KMS-11 (cell line): ENCODE results near the gene IL1R1.

Experiments
- H2AFZ ChIP-seq: fragments of 200-600 bp; sonication (generic); 2 replicates; pipeline ENCODE4 v1.6.1; 2016; ENCODE audit warnings: antibody characterized with exemption, mixed run types, low read depth
- H3K27ac ChIP-seq: fragments of 200-600 bp; sonication (generic); 2 replicates; pipeline ENCODE4 v1.6.1; 2016; ENCODE audit warnings: mild to moderate bottlenecking, mixed run types
- H3K27me3 ChIP-seq: fragments of 200-600 bp; sonication (generic); 2 replicates; pipeline ENCODE4 v1.6.1; 2017; ENCODE audit warnings: mild to moderate bottlenecking, low read depth, mixed run types, moderate library complexity; ENCODE audit not compliant: insufficient read depth
- H3K36me3 ChIP-seq: fragments of 200-600 bp; sonication (generic); 2 replicates; pipeline ENCODE4 v1.6.1; 2017; ENCODE audit warnings: mild to moderate bottlenecking, mixed run types; ENCODE audit not compliant: insufficient read depth
- H3K4me1 ChIP-seq: fragments of 200-600 bp; sonication (generic); 2 replicates; pipeline ENCODE4 v1.6.1; 2016; ENCODE audit warnings: mild to moderate bottlenecking, low read depth, mixed run types; ENCODE audit not compliant: poor library complexity, severe bottlenecking
- H3K4me2 ChIP-seq: fragments of 200-600 bp; sonication (generic); 2 replicates; pipeline ENCODE4 v1.7.0; 2016; ENCODE audit warnings: mild to moderate bottlenecking, mixed run types
- H3K4me3 ChIP-seq: fragments of 200-600 bp; sonication (generic); IDR thresholded peaks from 2 replicates; pipeline ENCODE4 v1.6.1; 2017; ENCODE audit warnings: low read depth, low read length, mixed read lengths; ENCODE audit not compliant: insufficient read depth
- H3K79me2 ChIP-seq: fragments of 200-600 bp; sonication (generic); 2 replicates; pipeline ENCODE4 v1.6.1; 2016; ENCODE audit warnings: low read depth, mixed run types; ENCODE audit not compliant: insufficient read depth
- H3K9ac ChIP-seq: fragments of 200-600 bp; sonication (generic); 2 replicates; pipeline ENCODE4 v1.6.1; 2016; ENCODE audit warnings: mild to moderate bottlenecking, mixed run types
- H4K20me1 ChIP-seq: fragments of 200-600 bp; sonication (generic); 2 replicates; pipeline ENCODE4 v1.6.1; 2016; ENCODE audit warnings: mild to moderate bottlenecking, mixed run types; ENCODE audit not compliant: insufficient read depth
- TF ChIP-seq, protein P1 (sequence below): fragments of 200-600 bp; sonication (generic); conservative IDR thresholded peaks from 2 replicates; pipeline ENCODE4 v1.6.1; 2017; ENCODE audit warnings: low read depth, mild to moderate bottlenecking, antibody characterized with exemption, low read length, moderate library complexity, mixed read lengths

Gene IL1R1

DNA sequence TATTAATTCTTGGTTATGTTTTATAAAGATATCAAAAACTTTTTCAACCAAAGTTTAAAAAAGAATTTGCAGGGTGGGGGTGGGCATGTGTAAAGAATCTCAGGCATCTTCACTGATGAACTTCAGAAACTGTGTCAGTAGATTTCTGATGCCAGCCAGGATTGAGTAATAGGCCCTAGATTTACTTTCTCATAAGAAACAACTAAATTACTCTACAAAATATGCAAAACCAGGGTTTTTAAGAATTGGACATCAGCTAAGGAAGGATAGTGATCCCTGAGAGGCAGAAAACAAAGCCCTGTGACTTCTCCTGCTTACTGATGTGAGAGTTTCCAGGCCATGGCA is 11.9 kb upstream of the IL1R1 start:
- no peaks in the 10 kb centered on the region for H3K4me1 ChIP-seq
- no peaks in the 10 kb centered on the region for H4K20me1 ChIP-seq
- TF ChIP-seq, protein P1, sequence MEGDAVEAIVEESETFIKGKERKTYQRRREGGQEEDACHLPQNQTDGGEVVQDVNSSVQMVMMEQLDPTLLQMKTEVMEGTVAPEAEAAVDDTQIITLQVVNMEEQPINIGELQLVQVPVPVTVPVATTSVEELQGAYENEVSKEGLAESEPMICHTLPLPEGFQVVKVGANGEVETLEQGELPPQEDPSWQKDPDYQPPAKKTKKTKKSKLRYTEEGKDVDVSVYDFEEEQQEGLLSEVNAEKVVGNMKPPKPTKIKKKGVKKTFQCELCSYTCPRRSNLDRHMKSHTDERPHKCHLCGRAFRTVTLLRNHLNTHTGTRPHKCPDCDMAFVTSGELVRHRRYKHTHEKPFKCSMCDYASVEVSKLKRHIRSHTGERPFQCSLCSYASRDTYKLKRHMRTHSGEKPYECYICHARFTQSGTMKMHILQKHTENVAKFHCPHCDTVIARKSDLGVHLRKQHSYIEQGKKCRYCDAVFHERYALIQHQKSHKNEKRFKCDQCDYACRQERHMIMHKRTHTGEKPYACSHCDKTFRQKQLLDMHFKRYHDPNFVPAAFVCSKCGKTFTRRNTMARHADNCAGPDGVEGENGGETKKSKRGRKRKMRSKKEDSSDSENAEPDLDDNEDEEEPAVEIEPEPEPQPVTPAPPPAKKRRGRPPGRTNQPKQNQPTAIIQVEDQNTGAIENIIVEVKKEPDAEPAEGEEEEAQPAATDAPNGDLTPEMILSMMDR, result no peak
- H3K27me3 ChIP-seq, result no peaks in the 10 kb centered on the region
- H3K4me3 ChIP-seq, result no peak overlapping the region
- H3K27ac ChIP-seq, result no peak overlapping the region
- no peaks in the 10 kb centered on the region for H3K79me2 ChIP-seq
- no peaks in the 10 kb centered on the region for H3K36me3 ChIP-seq
- no peak overlapping the region for H2AFZ ChIP-seq
- H3K9ac ChIP-seq, result no peak overlapping the region
- no peak overlapping the region for H3K4me2 ChIP-seq

GRCh38 chr2:102131564-102131963 is 11.0 kb upstream of the IL1R1 start:
- TF ChIP-seq, protein P1, result no peak
- Histone ChIP-seq H3K27me3 (no peaks in the 10 kb centered on the region), H4K20me1 (no peaks in the 10 kb centered on the region), H3K4me2 (no peak overlapping the region), H3K4me1 (no peaks in the 10 kb centered on the region), H3K79me2 (no peaks in the 10 kb centered on the region), H2AFZ (no peak overlapping the region), H3K9ac (no peak overlapping the region), H3K4me3 (no peak overlapping the region), H3K27ac (no peak overlapping the region), H3K36me3 (no peaks in the 10 kb centered on the region)

DNA sequence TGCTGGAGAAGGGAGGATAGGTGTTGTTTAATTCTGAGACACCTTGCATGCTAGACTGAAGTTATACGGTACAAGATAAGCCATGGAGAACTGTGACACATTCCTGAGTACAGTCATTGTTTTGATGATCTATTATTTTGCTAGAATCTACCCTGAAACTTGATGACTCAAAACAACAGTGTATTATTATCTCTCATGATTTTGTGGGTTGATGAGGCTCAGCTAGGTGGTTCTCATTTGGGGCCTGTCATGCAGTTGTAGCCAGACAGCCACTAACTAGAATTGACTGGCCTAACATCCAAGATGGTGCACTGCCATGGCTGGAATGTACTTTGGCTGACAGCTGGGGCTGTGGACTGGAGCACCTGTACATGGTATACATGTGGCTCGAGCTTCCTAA is 5.4 kb upstream of the IL1R1 start:
- Histone ChIP-seq H3K36me3 (no peaks in the 10 kb centered on the region), H3K27ac (no peak overlapping the region), H3K4me1 (no peaks in the 10 kb centered on the region), H4K20me1 (no peaks in the 10 kb centered on the region), H3K4me3 (no peak overlapping the region), H3K27me3 (no peaks in the 10 kb centered on the region), H3K9ac (no peak overlapping the region), H3K79me2 (no peaks in the 10 kb centered on the region), H2AFZ (no peak overlapping the region), H3K4me2 (no peak overlapping the region)
- TF ChIP-seq, protein P1, result no peak

- no peaks in the 10 kb centered on the region for H3K27me3 ChIP-seq
- no peaks in the 10 kb centered on the region for H3K79me2 ChIP-seq
- no peak overlapping the region for H3K4me3 ChIP-seq
- no peak overlapping the region for H3K9ac ChIP-seq
- no peaks in the 10 kb centered on the region for H4K20me1 ChIP-seq
- H3K36me3 ChIP-seq, result no peaks in the 10 kb centered on the region
- TF ChIP-seq, protein P1, result no peak
- no peak overlapping the region for H3K4me2 ChIP-seq
- no peak overlapping the region for H2AFZ ChIP-seq
- no peak overlapping the region for H3K27ac ChIP-seq
- H3K4me1 ChIP-seq, result no peaks in the 10 kb centered on the region
These were observed 4.2 kb upstream of the IL1R1 start for GRCh38 chr2:102138331-102138730.

DNA sequence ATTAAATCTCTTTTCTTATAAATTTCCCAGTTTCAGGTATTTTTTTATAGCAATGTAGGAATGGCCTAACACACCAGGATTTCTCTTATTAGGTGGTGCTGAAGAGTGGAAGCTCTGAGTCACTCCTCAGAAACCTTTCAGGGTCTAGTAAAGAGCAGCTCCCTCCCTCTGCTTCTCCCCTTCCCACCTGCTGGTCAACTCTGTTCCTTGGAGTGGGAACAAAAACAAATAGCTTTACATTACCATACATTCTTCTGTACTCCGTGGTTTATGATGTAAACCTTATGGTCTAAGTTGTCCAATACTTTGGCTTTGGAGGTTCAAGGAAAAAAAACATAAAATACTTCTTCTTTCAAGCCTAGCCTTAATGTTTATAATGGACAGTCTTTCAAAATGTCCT is 2.7 kb upstream of the IL1R1 start:
- Histone ChIP-seq H3K27ac (no peak overlapping the region), H3K27me3 (no peaks in the 10 kb centered on the region), H2AFZ (no peak overlapping the region), H3K79me2 (no peaks in the 10 kb centered on the region), H3K9ac (no peak overlapping the region), H4K20me1 (no peaks in the 10 kb centered on the region), H3K4me2 (no peak overlapping the region), H3K4me1 (no peaks in the 10 kb centered on the region), H3K36me3 (no peaks in the 10 kb centered on the region), H3K4me3 (no peak overlapping the region)
- TF ChIP-seq, protein P1, result no peak
